Sigmoid colon (tissue), 3 donors: ENCODE measurements around the gene IFIT2.
"Not testable (repeated sequence)": the region's sequence is repeated elsewhere in the genome, so short reads cannot be mapped to it uniquely, and the experiment has no call there.

ENCODE experiments used
- POLR2A ChIP-seq, 2 donors: fragments of 450-650 bp; IDR thresholded peaks; one replicate each; pipeline ENCODE4 v1.6.1; 2016; ENCODE audit warnings: antibody characterized with exemption in 2 of 2, mild to moderate bottlenecking in 2 of 2, moderate library complexity in 2 of 2
- TF ChIP-seq, protein P1 (sequence below), 4 experiments: fragments of 450-650 bp in 3 of 4; fragments of 200-600 bp in 1 of 4; IDR thresholded peaks; one replicate each; pipeline ENCODE4 v1.5.1; 2016 to 2019; ENCODE audit warnings: antibody characterized with exemption in 4 of 4, mild to moderate bottlenecking in 3 of 4, moderate library complexity in 2 of 4

DNA sequence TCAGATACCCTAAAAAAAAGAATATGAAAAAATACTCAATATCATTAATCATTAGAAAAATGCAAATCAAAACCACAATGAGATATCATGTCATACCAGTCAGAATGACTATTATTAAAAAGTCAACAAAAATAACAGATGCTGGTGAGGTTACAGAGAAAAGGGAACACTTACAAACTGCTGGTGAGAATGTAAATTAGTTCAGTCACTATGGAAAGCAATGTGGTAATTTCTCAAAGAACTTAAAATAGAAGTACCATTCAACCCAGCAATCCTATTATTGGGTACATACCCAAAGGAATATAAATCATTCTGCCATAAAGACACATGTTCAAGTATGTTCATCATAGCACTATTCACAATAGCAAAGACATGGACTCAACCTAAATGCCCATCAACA lies 23.2 kb downstream of the IFIT2 start:
- TF ChIP-seq, protein P1, sequence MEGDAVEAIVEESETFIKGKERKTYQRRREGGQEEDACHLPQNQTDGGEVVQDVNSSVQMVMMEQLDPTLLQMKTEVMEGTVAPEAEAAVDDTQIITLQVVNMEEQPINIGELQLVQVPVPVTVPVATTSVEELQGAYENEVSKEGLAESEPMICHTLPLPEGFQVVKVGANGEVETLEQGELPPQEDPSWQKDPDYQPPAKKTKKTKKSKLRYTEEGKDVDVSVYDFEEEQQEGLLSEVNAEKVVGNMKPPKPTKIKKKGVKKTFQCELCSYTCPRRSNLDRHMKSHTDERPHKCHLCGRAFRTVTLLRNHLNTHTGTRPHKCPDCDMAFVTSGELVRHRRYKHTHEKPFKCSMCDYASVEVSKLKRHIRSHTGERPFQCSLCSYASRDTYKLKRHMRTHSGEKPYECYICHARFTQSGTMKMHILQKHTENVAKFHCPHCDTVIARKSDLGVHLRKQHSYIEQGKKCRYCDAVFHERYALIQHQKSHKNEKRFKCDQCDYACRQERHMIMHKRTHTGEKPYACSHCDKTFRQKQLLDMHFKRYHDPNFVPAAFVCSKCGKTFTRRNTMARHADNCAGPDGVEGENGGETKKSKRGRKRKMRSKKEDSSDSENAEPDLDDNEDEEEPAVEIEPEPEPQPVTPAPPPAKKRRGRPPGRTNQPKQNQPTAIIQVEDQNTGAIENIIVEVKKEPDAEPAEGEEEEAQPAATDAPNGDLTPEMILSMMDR (IDR thresholded peaks at IDR 0.05): not testable (repeated sequence)
- TF ChIP-seq POLR2A (IDR thresholded peaks at IDR 0.05): not testable (repeated sequence)
